Activated effector memory CD4-positive, alpha-beta T cell treated with anti-CD3 and anti-CD28 coated beads, Interleukin-2, amount 50 U/mL, for 16 hours (primary cell): Measurements from ENCODE around the gene MSL3B.
A peak's percentile ranks its signal among the peaks of the same experiment; 100 is the strongest.

Experiments
- DNase-seq: peaks from one replicate; pipeline ENCODE4 v3.0.0-alpha.2; 2020

The MSL3B gene

GRCh38 chr2:233831861-233832260 lies 36.3 kb downstream of the MSL3B start:
- peak; percentile 42 for DNase-seq

DNA sequence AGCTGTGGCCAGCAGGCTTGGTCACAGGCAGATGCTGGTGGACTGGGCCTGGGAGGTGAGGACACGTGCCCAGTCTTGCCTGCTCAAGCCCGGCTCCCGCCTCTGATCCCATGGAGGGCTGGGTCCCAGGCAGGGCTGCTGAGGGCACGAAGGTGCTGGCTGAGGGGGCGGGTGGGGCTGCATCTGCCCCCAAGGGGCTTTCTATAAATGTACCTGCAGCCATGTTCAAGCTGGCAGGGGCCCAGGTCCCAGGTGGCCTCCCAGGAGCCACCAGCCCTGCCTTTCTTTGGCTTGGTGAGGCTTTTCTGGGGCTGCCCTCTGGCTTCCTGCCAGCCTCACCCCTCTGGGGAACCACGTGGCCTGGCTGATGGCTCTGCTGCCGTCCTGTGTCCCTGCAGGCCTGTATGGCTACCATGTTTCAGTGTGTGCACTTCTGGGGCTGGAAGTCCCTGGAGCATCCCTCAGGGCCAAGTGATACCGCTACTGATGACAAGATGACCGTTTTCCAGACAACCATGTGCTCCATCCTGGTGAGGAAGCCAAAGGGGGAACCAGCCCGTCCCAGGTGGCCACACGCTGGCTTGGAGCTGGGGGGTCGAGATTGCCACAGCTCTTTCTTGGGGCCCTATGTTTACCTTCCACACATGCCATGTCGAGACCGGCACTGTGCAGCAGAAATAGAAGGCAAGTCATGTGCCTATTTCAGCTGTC lies 37.0 kb downstream of the MSL3B start:
- DNase-seq = peak; percentile 57

GRCh38 chr2:233830111-233830802 lies 37.9 kb downstream of the MSL3B start:
- peak; percentile 47 for DNase-seq

DNA sequence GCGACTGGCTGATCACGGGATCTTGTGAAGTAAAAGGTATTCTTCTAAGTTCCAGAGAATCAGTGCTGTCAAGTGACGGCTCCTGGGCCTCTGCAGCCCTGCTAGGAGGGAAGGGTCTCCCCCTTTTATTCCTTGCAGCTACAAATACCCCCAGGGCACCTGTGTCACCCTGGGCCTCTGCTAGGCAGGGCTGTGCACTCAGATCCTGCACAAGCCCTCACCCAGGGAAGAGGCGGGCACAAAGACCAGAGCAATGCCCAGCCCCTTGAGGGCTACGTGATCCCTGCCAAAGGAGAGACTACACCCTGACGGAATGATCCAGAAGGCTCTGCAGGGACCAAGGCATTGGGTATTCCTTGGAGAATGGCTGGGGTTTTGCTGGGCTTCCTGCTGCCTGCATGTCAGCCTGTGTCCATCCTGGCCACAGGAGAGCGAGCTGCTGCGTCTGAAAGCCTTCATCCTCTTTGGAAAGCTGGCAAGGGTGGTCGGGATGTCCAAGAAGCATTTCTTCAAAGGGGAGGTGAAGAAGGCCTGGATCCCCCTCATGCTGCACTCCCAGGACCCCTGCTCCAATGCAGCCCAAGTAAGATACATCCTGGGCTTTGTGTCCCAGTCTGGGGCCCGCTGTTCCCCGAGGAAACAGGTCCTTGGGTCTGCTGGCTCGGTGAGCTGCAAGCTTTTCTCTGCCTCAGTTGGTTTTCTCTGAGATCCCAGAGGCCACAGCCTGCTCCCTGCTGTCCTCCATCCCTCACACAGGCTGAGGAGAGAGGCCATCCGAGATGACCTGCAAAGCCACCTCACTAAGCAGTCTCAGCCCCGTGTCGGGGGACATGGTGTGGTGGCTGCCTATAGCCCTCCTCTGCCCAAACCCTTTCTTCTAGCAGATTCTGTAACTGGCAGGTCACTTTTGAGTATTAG lies 38.7 kb downstream of the MSL3B start:
- peak; percentile 58 for DNase-seq

DNA sequence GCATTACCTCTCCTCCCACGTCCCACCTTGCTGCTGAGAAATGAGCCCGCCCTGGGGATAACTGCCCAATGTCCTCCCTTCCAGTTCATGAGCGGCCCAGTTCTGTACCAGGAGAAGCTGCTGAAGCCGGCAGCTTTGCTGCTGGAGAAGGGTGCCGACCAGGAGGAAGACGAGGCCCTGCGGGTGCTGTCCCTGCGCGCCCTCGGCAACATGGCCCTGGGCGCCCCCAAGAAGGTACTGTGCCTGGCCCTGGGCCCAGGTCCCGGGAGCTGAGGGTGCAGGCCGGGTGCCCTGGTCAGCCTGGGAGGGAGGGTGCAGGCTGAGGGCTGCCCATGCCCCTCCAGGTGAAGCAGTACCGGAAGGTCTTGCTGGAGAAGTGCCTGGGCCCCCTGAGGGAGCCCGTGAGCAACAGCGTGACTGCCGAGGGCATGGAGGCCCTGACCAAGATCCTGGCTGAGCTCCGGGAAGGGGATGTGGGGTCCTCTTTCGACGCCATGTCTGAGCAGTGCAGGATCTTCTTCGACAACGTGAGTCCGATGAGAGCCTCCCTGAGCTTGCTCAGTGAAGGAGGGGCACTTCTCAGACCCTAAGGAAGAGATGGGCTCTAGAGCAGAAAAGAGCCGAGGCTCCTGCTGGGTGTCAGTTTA lies 39.5 kb downstream of the MSL3B start:
- peak; percentile 54 for DNase-seq

GRCh38 chr2:233824373-233824772 lies 43.8 kb downstream of the MSL3B start:
- peak; percentile 34 for DNase-seq

DNA sequence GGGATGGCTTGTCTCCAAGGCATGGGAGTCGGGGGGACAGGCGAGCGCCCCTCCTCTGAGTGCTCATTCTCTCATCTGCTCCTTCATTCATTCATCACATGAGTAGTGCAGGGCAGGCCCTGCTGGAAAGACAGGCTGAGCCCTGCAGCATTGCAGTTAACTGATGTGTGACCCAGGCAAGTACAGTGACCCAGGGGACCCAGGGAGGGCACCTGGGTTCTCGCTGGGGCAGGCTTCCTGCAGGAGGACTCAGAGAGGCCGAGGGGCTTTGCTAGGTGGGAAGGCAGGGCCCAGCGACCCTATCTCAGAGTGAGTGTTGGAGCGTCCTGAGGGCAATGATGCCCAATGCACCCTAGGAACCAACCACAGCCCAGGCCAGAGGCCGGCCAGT lies 44.5 kb downstream of the MSL3B start:
- peak; percentile 47 for DNase-seq

GRCh38 chr2:233822781-233823730 lies 45.1 kb downstream of the MSL3B start:
- DNase-seq = peak; percentile 61

- peak; percentile 54 for DNase-seq
Measured at GRCh38 chr2:233822101-233822771, 46.0 kb downstream of the MSL3B start.

DNA sequence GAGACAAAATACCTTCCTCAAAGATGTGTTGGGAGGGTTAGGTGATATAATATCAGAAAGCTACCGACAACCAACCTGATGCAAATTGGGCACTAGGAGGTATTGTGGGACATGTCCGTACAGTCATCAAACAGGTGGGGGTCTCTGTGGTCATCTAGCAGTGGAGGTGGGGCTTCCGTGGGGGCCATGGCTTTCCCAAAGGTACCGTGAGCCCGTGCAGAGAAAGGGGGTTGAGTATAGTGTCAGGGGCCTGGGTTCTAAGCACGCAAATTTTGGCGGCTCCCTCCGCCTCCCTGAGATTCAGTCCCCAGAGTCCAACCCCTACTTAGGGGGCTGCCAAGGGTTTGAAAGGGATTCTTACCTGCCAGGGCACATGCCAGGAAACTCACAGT lies 46.5 kb downstream of the MSL3B start:
- DNase-seq = peak; percentile 22

DNA sequence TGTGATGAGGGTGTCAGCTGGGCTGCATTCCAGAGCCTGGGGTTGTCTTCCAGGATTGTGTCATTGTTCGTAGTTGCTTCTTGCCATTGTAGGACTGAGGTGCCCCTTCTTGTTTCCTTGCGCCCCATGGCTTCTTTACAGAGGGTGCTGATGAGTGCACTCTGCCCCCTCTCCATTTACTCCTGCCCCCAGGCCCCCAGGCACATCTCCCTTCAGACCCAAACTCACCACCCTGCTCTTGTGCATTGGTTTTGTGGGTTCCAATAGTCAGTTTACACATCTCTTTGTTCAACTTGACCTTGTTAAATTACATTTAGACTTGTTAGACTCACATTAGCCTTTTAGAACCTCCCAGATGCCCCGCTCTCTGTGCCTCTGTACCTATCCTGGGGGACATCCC lies 47.0 kb downstream of the MSL3B start:
- DNase-seq = peak; percentile 17

DNA sequence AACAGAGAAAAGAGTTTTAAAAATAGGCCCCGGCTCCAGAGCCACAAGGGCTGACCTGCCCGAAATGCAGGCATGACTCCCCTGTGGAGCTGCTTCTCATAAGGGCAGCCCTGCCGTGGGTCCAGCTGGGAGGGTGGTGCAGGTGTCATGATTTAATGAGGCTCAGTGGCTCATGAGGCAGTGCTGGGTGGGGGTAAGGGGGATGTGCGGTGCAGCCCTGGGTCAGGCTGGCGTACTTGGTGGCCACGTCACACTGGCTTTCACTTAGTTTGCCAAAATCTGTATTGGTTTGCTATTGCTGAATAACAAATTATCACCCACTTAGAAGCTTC lies 47.4 kb downstream of the MSL3B start:
- peak; percentile 54 for DNase-seq

GRCh38 chr2:233819884-233820773 lies 48.1 kb downstream of the MSL3B start:
- peak; percentile 53 for DNase-seq

- peak; percentile 42 for DNase-seq
Measured at GRCh38 chr2:233818639-233819621, 49.3 kb downstream of the MSL3B start.

DNA sequence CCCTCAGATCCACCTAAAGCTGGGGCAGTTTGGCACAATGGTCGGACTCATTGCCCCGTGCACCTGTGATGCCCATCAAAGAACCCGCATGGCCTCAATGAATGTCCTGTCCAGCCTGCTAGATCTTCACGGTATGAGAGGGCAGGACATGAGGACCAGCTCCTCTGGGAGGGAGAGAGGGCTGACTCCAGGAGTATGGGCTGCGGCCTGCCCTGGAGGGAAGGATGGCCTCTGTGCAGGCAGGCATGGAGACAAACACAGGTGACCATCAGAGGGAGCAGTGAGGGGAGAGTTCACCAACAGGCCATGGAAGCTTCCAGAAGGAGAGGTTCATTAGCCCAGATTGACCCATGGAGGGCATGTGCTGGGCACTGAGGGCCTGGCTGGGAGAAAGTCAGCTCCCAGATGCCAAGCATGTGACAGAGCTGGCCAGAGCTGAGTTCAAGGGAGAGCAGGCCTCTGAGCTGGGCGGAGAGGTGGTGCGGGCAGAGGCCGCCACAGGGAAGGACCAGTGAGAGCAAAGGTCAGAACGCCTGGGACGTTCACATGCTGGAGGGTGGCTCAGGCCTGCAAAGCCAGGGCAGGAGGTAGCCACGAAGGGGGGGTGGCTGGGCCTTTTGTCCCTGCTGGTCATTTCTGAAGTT lies 50.1 kb downstream of the MSL3B start:
- DNase-seq = peak; percentile 45

DNA sequence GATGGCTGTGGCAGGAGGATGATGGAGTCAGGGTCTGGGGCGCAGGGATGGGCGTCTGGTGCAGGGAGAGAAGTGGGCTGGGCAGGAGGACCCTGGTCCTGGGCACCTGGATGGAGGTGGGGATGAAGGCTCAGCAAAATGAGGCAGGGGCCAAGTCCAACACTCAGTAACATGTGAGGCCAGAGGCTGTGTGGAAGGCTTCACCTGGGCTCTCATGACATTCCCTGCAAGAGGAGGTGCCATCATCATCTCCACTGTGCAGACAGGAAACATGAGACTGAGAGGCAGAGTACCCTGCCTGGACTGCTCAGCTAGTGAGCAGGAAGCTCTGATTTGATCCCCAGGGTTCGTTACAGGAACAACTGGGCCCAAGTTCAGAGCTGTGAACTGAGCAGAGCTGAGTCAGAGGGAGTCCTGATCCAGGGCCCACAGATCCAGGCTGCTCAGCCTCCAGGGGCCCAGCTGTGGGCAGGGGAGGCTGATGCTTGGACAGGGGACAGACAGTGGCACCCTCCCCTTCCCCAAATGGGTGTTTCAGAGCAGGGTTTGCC lies 50.8 kb downstream of the MSL3B start:
- DNase-seq = peak; percentile 51

DNA sequence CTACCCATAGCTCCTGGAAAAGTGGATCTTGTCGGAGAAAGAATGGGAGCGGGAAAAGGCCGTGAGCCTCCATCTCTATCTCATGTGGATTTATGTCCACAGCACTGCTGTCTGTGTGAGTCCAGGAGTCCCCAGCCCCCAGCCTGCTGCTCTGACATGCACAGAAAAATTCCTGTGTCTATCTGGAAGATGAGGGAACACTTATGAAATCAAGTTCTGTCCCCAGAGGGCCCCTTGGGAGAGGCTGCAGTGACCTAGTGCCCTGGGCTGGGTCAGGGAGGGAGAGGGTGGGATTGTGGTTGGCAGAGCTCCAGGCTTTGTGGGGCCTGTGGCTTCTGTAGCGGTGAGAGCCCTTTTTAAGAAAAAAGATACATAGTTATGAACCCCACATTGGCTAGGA lies 51.4 kb downstream of the MSL3B start:
- no peak for DNase-seq

DNA sequence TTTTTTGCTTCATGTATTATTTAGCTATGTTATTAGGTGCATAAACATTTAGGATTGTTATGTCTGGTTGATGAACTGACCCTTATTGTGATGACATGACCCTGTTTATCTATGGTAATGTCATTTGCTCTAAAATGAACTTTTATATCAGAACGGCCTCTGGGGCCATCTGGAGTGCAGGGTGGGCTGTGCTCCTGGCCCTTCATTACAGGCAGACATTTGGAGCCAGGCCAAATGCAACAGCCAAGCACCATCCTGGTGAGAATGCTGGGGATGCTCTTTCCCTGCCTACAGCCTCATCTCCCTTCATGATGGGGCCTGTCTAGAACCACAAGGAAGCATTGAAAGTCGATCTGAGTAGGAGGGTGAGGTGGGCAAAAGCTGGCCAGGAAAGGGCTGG lies 51.9 kb downstream of the MSL3B start:
- no peak for DNase-seq
